Measurements from ENCODE around the gene TMEM151B. TPM values are rescaled to one million over a fixed set of nuclear protein-coding genes. Genes with fewer than 3 reads are reported as not detected.
A peak's percentile ranks its signal among the peaks of the same experiment; 100 is the strongest.

Gene TMEM151B
- total and polyA plus RNA-seq, 2 of the 13 experiments (the other 11 are each of a cell fraction or from before 2014, with no cell fraction given) = not detected

GRCh38 chr6:44312901-44313788 is 42.9 kb downstream of the TMEM151B start, which contains the start of gene AARS2 (continued):
- TF ChIP-seq ZBTB44 (CRISPR knock-in tag; IDR thresholded peaks at IDR 0.05) = peak; percentile 90; the same call in 1 of the 2 replicates
- TF ChIP-seq ZSCAN31 (CRISPR knock-in tag; IDR thresholded peaks at IDR 0.05; ENCODE audit: low read depth) = peak; percentile 93
- peak; percentile 88 for TF ChIP-seq ARNT2 (CRISPR knock-in tag; IDR thresholded peaks at IDR 0.05; ENCODE audit: low read depth)
- no peak; the same call in none of the 2 replicates for TF ChIP-seq ZBTB43 (CRISPR knock-in tag; conservative IDR thresholded peaks at IDR 0.05)
- TF ChIP-seq IRF9 (CRISPR knock-in tag; IDR thresholded peaks at IDR 0.05; ENCODE audit: borderline replicate concordance) = peak; percentile 98
- peak; percentile 94; the same call in 1 of the 2 replicates for TF ChIP-seq FOXK1 (CRISPR knock-in tag; IDR thresholded peaks at IDR 0.05; ENCODE audit: borderline replicate concordance, low read depth)
- TF ChIP-seq ZNF773 (CRISPR knock-in tag; IDR thresholded peaks at IDR 0.05; ENCODE audit: borderline replicate concordance) = peak; percentile 91; the same call in 1 of the 2 replicates
- TF ChIP-seq PHF8 (CRISPR knock-in tag; IDR thresholded peaks at IDR 0.05) = peak; percentile 98
- TF ChIP-seq ZNF235 (CRISPR knock-in tag; IDR thresholded peaks at IDR 0.05; ENCODE audit: borderline replicate concordance) = peak; percentile 37; the same call in 1 of the 2 replicates
- peak; percentile 88 for TF ChIP-seq ELF1 (CRISPR knock-in tag; IDR thresholded peaks at IDR 0.05)
- TF ChIP-seq, protein P1, sequence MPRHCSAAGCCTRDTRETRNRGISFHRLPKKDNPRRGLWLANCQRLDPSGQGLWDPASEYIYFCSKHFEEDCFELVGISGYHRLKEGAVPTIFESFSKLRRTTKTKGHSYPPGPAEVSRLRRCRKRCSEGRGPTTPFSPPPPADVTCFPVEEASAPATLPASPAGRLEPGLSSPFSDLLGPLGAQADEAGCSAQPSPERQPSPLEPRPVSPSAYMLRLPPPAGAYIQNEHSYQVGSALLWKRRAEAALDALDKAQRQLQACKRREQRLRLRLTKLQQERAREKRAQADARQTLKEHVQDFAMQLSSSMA (CRISPR knock-in tag; IDR thresholded peaks at IDR 0.05) = peak; percentile 86
- TF ChIP-seq AGO1 (IDR thresholded peaks at IDR 0.05; ENCODE audit: low read depth, low read length, poor library complexity, severe bottlenecking) = peak; percentile 88
- no peak for TF ChIP-seq FOXP1 (IDR thresholded peaks at IDR 0.05)
- TF ChIP-seq FOXP1 (CRISPR knock-in tag; IDR thresholded peaks at IDR 0.05) = peak; percentile 45; the same call in 1 of the 2 replicates
- TF ChIP-seq ZNF746 (CRISPR knock-in tag; IDR thresholded peaks at IDR 0.05) = peak; percentile 91; the same call in 1 of the 2 replicates
- TF ChIP-seq SRSF1 (optimal IDR thresholded peaks at IDR 0.05; ENCODE audit: low read depth, low read length) = peak; percentile 86
- no peak for TF ChIP-seq ZNF432 (CRISPR knock-in tag; IDR thresholded peaks at IDR 0.05; ENCODE audit: borderline replicate concordance)
- TF ChIP-seq ZNF24 (IDR thresholded peaks at IDR 0.05) = peak; percentile 86
- peak; percentile 94; the same call in 1 of the 2 replicates for TF ChIP-seq HOXD1 (CRISPR knock-in tag; IDR thresholded peaks at IDR 0.05)
- 0 out of 2 replicates have a peak, but pooled peaks have one; percentile 85 for TF ChIP-seq HOXA7 (CRISPR knock-in tag; IDR thresholded peaks at IDR 0.05)
- TF ChIP-seq, protein P2, sequence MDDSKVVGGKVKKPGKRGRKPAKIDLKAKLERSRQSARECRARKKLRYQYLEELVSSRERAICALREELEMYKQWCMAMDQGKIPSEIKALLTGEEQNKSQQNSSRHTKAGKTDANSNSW (CRISPR knock-in tag; IDR thresholded peaks at IDR 0.05; ENCODE audit: borderline replicate concordance) = no peak

Data from HepG2 (cell line).